Bone marrow (tissue), 2 donors: Measurements from ENCODE around the gene PDGFA.

Experiments
- DNase-seq, 2 donors: peaks; one replicate each; lab custom pipeline; 2025; lab: John Stamatoyannopoulos, UW

The PDGFA gene

GRCh38 chr7:503575-504111 is 16.0 kb downstream of the PDGFA start:
- no peak for DNase-seq

- no peak for DNase-seq
Observed at GRCh38 chr7:502296-502695, 17.4 kb downstream of the PDGFA start.

GRCh38 chr7:501526-501925 is 18.1 kb downstream of the PDGFA start:
- DNase-seq, result no peak

GRCh38 chr7:500521-501420 is 18.9 kb downstream of the PDGFA start:
- DNase-seq, result no peak

- DNase-seq, result no peak
Observed at GRCh38 chr7:499853-500485, 19.7 kb downstream of the PDGFA start.

GRCh38 chr7:498678-499641 is 20.7 kb downstream of the PDGFA start:
- no peak for DNase-seq

GRCh38 chr7:497946-498655 is 21.5 kb downstream of the PDGFA start:
- no peak for DNase-seq

- DNase-seq, result no peak
Observed at GRCh38 chr7:497346-497745, 22.3 kb downstream of the PDGFA start.

- no peak for DNase-seq
Observed at GRCh38 chr7:496528-497295, 22.9 kb downstream of the PDGFA start.

GRCh38 chr7:495761-496321 is 23.8 kb downstream of the PDGFA start:
- DNase-seq, result no peak

- DNase-seq, result no peak
Observed at GRCh38 chr7:495326-495725, 24.3 kb downstream of the PDGFA start.

GRCh38 chr7:494906-495305 is 24.7 kb downstream of the PDGFA start:
- DNase-seq, result no peak

GRCh38 chr7:494259-494687 is 25.4 kb downstream of the PDGFA start:
- DNase-seq, result no peak

- no peak for DNase-seq
Observed at GRCh38 chr7:493661-494251, 25.9 kb downstream of the PDGFA start.

GRCh38 chr7:492714-493065 is 27.0 kb downstream of the PDGFA start:
- DNase-seq, result no peak

GRCh38 chr7:491958-492713 is 27.5 kb downstream of the PDGFA start:
- no peak for DNase-seq

GRCh38 chr7:491292-491957 is 28.2 kb downstream of the PDGFA start:
- no peak for DNase-seq

GRCh38 chr7:490461-491291 is 29.0 kb downstream of the PDGFA start:
- DNase-seq, result no peak
